CD4-positive, alpha-beta T cell treated with Interleukin-10 for 1 hour (primary cell): ENCODE results near the gene ZFP57.
"Not testable (repeated sequence)": the region's sequence is repeated elsewhere in the genome, so short reads cannot be mapped to it uniquely, and the experiment has no call there.

ENCODE experiments used
- DNase-seq: peaks from one replicate; pipeline ENCODE4 v3.0.0-alpha.2; 2020

Gene ZFP57

DNA sequence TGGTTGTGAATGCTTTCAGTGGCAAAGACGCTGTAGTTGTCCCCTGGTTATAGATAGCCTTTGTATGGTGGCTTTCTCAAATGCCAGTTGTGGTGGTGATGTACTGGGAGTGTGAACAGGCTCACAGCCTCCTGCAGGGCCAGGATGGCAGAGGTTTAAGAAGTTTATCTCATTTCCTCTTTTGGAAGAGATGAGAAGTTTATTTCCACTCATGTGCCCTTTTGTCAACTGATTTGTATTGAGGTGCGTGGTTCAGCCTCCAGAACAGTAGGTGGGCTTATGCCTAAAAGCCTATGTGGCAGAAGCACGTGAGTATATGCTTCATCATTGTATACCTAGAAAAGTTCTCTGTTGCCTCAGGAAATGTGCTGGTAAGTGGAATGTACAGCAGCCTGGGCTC is 13.7 kb upstream of the ZFP57 start:
- DNase-seq = no peak

DNA sequence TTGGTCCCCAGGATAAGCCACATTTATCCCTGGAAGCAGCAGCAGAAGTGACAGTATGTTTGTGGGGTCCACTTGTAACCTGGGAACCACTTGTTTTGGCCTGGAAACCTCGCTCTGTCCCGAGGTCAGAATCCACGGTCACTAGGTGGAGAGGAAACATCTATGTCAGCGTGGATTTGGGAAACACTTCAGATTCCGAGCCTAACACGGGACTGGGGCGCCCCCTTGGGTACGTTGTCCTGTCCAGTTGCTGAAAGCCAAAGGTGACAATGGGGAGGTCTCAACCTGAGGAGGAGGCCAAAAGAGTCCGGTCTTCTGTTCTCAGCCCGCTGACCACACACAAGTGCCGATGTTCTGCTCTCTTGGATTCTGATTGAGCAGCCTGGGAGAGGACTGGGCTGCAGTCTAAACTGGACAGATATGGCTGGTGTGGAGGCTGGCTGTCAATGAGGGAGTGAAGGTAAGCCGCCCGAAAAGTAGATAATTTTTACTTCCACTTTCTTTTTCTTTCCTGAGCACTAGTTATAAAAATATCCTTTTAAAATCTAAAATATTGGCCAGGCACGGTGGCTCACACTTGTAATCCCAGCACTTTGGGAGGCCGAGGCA is 4.9 kb upstream of the ZFP57 start:
- DNase-seq = no peak

DNA sequence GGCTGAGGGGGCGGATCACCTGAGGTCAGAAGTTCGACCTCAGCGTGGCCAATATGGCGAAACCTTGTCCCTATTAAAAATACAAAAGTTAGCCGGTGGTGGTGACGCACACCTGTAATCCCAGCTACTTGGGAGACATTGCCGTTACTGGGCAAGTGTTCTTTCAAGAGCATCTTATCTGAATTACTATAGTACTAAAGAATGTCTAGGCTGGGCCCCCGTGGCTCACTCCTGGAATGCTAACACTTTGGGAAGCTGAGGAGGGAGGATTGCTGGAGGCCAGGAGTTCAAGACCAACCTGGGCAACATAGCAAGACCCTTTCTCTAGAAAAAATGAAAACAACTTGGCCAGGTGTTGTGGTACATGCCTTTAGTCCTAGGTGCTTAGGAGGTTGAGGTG is 859 bp upstream of the ZFP57 start:
- no peak for DNase-seq

DNA sequence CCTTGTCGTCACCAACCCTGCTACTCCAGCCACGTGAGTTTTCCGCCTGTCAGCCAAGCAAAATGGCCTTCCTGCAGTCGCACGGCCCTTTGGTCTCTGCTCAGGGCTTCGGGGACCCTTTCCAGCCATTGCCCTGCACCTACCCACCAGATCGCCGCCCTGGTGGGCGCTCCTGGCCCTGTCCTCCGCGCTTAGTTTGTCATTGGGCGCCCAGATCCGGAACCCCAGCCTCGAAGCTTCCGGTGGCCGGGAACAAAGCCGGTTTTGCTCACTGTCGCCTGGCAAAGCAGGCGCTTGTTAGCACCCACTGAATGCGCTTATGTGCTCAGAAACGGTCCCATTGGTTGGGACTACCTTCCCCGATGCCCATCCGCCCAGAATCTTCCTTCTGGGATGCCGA is 536 bp downstream of the ZFP57 start:
- no peak for DNase-seq

DNA sequence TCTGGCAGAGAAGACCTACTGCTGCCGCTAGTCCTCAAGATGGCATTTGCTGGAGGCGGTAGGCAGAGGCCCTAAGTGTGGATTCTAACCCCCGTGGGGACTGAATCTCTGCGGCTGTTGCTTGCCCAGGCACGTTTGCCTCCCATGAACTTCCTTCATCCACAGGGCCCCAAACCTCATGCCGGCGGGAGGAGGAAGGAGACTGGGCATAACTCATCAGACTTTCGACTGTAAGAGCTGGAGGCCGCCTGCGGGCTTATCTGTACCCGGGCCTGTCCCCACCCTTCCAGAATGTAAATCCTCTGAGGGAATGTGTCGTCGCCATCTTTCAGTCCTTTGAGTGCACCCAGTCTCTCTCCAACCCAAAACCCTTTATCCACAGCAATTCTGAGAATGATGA is 990 bp downstream of the ZFP57 start:
- no peak for DNase-seq

DNA sequence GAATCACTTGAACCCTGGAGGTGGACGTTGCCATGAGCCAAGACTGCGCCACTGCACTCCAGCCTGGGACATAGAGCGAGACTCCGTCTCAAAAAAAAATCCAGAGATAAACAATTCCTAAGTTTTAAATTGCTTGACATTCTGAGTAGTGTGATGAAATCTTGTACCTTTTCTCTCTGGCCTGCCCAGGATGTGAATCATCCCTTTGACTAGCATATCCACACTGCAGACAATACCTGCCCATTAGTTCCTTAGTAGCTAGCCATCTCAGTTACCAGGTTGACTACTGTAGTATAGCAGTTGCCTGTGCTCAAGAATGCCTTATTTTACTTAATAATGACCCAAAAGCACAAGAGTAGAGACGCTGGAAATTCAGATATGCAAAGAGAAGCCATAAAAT is 2.8 kb downstream of the ZFP57 start:
- DNase-seq = no peak

DNA sequence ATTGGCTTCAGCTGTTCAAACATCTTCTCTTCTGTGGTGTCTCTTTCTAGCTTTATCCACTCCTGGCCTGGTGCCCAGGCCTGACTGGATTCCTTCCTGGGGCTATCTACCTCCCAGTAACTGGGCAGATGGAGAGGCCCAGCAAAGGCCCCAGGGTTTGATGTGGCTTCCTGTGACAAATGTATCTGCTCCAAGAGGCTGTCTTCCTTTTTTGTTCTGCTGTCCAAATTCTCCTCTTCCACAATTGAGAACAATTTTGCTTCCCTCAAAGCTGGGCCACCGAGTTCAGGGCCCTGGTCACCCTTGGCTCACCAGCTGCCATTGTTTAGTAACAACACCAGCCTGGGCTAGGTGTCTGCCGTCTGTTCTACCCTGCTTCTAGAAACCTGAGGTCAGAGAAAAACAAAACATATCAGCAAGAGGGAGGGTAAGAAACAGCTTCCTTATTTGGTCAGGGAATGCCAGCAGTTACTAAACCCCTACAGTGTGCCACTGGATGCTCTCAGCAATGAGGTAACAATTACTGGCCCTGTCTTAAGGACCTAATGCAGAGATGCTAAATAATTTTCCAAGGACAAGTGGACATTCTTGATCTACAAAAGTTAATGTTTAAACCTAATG is 3.9 kb downstream of the ZFP57 start:
- no peak for DNase-seq

DNA sequence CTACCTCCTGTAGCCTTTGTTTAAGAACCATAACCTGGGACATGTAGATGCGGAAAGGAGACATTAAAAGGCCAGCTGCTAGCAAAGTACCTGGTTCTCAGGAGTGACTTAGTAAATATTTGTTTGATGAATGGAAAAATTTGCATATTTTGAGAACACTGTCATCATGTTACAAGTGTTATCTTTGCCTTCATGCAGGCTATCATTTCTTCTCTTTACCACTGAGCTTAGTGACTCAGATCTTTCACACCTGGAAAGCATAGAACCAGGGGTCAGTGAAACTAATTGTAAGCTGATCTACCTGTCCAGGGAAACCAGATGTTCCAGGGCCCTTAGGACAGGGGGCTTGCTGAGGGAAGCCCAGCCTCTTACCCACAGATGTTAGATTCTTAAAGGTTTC is 5.4 kb downstream of the ZFP57 start:
- no peak for DNase-seq

DNA sequence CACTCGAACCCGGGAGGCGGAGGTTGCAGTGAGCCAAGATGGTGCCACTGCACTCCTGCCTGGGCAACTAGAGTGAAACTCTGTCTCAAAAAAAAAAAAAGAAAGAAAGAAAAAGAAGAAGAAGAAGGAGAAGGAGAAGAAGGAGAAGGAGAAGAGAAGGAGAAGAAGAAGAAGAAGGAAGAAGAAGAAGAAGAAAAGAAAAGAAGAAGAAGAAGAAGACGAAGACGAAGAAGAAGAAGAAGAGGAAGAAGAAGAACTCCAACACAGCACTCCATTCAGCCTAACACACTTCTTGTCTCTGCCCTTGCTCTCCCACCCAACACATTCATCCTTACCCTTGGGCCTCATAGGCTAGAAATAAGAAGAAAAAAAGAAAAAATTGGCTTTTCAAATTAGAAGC is 6.9 kb downstream of the ZFP57 start:
- no peak for DNase-seq

DNA sequence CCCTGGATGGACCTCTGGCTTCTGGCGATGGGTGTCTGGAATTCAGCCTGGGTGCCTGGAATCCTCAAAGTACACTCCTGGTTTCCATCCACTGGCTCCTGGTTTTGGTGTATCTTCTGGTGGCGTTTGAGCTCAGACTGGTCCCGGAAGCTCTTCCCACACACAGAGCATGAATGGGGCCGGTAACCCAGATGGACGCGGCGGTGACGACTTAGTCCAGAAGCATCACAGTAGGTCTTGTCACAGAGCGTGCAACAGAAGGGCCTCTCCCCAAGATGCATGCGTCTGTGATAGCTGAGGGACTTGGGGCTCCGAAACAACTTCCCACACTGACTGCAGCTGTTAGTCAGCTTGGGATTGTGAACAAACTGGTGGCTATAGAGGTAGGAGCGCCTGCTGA is 7.8 kb downstream of the ZFP57 start:
- DNase-seq = no peak

DNA sequence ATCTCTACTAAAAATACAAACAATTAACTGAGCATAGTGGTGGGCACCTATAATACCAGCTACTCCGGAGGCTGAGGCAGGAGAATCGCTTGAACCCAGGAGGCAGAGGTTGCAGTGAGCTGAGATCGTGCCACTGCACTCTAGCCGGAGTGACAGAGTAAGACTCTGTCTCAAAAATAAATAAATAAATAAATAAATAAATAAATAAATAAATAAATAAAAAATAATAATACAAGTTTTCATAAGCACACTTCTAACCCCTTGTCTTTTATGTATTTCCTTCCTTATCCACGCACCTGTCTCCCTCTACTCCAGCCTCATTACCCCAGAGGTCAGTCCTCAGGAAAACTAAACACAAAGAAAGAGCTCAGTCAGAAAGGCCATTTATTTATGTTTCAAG is 8.8 kb downstream of the ZFP57 start:
- DNase-seq = not testable (repeated sequence)

DNA sequence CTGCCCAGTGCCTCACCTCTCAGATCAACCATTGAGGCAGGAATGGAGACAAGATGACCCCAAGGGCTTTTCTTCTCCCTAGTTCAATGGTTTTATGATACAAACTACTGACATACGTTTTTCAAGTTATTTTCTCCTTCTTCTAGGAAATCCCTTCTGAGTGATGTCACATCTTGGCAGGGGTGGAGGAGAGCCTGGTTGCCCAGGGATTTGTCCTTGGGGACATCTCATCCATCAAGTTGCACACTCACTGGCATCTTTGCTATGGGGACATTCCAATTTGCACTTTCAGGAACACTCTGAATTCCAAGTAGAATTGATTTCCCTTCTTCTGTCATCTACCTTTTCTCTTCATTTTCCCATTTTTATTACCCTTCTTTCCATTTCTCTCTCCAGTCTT is 9.9 kb downstream of the ZFP57 start:
- DNase-seq = no peak

DNA sequence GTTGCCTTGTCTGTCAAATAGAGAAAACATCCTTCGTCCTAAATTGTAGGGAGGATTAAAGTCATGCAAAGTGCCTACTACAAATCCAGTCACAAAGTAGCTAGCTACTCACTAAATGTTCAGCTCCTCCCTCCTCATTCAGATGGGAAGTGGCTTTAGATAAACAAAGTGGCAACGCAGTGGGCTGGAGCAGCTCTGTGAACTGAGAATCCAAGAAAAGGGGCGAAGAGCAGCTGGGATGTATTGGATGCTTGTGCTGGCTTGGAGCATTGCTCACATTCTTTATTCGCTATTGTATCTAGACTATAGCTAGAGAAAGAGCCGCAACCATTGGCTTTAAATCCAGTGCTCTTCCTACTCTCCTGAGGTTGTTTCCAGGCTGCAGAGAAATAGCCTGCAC is 13.8 kb downstream of the ZFP57 start:
- no peak for DNase-seq

DNA sequence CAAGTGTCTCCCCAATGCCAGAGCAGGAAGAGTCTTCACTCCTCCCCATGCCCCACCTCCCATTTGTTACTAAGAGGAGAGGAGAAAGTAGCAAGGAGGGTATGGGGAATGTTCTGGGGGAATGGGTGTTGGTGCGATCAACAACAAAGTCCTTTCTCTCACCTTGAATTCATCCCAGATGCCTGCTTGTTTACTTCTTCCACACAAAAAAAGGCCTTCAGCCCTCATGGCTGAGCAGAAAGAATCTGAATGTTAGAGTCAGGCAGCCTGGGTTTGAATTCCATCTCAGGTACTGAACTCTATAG is 14.2 kb downstream of the ZFP57 start:
- DNase-seq = no peak

DNA sequence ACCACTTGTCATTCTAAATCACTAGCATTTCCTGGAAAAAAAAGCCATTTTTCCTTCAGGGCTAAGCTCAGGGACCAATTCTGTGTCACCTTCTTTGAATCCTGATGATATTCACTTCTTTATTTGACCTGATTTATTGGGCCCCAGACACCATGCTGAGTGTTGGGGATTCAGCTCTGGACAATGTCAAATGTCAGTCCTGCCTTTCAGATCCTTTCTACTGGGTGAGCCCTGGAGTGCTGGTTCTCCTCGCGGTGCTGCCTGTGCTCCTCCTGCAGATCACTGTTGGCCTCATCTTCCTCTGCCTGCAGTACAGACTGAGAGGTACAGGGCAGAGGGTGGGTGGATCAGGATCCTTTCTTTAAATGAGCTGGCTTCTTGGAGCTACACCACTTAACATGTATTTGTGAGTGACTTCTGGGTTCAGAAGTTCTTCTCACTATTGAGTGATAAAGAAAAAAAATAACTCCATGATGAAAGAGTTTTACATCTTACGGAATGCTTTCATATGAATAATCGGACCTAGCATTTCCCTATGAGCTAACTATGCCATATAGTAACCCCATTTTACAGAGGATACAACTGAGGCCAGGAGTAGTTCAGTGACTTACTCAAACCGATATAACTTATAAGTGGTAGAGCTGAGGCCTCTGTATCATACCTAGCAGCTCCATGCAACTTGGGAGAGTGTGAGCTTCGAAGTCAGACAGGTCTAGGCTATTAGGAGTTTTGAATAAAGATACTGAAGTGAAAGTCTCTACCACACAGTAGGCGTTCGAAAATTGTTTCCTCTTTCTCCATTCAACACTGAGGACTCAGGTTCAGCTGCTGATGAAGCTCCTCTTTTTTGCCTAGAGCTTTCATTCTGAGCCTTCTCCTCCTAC is 14.8 kb downstream of the ZFP57 start:
- no peak for DNase-seq

DNA sequence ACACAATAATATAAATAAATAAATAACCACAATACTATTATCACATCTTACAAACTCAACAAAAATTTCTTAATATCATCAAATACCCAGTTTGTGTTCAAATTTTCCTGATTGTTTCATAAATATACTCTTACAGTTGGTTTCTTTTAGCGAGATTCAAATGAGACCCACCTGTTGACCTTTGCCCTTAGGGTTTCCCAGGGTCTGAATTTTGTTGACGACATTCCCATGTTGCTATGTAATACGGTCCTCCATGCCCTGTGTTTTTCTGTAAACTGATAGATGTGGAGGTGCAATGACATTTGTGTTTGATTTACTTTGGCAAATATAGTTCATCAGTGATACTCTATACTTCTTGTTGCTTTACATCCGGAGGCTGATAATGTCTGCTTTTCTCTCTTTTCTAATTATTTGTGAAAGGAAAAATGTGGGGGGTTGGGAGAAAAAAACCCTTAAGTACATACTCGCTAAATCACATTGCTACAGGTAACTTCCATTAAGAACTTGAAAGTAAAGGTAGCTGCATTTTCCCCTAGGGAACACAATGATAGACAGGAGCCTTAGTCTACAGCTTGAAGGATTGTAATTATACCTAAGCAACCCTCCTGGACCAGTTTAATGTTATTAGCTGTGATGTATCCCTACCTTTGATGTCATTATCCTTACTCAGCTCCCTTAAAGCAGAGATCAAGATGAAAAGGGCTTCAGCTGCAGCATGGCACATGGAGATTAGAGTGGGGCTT is 17.5 kb downstream of the ZFP57 start:
- no peak for DNase-seq

DNA sequence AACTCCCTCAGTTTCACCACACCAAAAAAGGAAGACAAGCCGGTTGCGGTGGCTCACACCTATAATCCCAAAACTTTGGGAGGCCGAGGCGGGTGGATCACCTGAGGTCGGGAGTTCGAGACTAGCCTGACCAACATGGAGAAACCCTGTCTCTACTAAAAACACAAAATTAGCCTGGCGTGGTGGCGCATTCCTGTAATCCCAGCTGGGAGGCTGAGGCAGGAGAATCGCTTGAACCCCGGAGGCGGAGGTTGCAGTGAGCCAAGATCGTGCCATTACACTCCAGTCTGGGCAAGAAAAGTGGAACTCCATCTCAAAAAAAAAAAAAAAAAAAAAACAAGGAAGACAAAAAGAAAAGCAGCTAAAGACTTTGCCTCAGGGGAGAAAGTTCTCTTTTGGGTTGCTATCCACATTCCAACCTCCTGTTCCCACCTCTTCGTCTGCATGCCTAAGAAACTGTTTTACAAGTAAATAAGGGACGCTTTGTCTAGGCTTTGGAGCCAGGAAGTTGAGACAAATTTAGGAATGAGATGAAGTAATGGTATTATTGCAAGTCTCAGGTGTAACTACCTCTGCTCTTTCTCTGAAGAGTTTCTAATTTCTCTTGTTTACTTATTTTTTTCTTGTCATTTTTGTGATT is 19.3 kb downstream of the ZFP57 start:
- DNase-seq = not testable (repeated sequence)

DNA sequence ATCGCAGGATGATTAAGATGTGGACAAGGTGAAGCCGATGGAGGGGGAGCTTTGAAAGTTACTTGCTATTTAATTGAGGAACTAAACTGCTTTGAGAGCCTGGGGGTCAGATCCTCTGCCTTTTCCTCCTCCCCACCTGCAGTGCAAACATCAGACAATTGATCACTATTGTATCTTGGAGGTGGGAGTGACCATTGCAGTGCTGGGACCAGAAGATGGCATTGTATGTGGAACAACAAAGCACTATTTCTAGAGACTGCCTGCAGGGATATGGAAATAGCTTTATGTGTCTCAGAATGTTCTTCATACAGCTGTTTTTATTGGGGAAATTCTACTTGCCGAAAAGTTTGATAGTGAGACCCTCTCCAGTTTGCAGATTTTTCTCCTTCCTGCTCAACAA is 19.9 kb downstream of the ZFP57 start:
- no peak for DNase-seq

DNA sequence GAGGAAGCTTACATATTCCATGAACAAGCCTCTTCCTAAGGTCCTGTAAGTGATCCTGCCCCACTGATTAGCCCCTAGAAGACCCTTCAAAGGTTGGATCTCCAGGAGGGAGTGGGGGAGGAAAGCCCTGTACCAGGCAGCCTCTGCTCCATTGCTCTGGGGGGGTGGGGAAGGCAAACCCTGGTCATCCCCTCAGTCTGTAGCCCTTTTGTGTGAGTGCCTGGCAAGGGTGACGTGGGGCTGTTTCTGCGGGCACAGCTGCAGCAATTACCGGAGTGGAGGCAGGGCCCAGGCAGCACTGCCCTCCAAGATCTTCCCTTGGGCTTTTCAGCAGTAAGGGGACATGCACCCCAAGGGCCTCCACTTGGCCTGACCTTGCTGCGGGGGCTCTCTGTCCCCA is 24.2 kb downstream of the ZFP57 start, which contains the start of gene MOG:
MOG (plus strand) TSS at position 295 of the 400 bp plus-strand sequence. CDS start 118 bp downstream, outside the sequence.
- no peak for DNase-seq

DNA sequence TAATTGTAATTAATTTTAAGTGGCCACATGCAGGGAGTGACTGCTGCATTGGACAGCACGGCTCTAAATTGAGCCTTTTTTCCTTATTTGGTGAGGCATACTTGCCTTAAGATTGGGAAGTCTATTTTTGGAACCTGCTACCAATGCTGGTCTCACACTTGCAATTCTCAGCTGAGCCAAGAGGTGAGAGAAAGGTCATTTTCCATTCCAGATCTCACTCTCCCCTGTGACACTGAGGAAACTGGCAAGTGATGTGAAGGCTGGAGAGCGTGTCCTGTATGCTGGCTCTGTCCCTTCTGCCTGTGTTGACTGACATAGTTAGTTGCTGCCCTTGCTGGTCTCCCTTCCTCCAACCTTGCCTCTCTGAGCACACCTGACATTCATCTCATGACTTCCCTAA is 24.8 kb downstream of the ZFP57 start:
- DNase-seq = no peak

DNA sequence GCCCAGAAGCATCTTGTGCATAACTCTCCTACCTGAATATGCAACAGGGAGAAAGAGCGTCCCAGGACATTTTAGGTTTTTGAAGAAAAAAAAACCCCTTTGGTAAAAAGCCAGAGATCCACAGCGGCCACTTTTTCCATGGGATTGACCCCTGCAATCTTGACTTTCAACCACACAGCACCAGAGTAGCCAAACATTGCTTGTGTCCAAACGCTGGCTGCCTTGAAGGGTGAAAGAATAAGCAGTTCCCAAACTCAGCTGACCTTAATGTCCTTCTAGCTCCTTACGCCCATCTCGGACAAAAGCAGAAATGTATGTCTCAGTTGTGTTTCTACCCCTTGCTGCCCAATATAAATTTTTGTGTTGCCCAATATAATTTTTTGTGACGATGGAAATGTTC is 25.3 kb downstream of the ZFP57 start:
- no peak for DNase-seq

DNA sequence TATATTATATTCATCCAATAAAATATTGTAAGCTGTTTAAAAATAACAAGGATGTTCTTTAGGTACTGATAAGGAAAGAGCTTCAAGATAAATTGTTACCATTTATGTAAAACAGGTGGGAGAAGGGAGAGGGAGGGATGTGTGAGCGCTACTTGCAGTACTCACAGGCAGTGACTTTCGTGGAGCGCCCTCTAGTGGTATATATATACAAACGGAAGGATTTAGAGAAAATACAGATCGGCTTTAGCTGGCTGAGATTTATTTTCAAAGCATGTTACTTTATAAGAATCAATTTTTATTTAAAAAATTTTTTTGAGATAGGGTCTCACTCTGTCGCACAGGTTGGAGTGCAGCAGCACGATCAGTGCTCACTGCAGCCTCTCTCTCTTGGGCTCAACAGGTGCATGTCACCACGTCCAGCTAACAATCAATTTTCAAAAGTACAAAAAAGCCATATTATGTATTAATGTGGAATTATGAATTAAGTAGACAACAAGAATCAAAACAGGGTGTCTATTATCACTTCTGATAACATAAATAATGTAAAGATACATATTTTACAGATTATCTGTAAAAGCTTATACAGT is 27.4 kb downstream of the ZFP57 start:
- DNase-seq = peak; percentile 78

DNA sequence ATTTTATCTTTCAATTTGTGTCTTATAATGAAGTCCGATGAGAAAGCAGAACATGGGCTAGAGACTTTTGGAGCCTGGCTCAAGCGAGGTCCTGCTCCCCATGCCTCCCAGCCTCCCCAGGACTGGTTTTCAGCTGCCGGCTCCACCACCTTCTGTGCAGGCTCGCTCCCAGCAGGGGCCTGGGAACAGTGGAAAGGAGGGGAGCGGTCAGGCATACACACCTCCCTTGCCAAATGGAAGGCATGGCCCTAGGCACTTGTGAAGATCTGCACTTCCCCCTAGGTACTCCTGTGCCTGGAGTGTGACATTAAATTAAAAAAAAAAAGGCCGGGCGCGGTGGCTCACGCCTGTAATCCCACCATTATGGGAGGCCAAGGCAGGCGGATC is 28.8 kb downstream of the ZFP57 start:
- DNase-seq = no peak
